Activated CD8-positive, alpha-beta memory T cell treated with anti-CD3 and anti-CD28 coated beads, Interleukin-2, amount 50 U/mL, for 1 hour (primary cell): Measurements from ENCODE around the gene LSM14A.
A peak's percentile ranks its signal among the peaks of the same experiment; 100 is the strongest.

Experiments used
- DNase-seq: peaks from one replicate; pipeline ENCODE4 v3.0.0-alpha.2; 2020; ENCODE audit errors: extremely low read depth

LSM14A gene

DNA sequence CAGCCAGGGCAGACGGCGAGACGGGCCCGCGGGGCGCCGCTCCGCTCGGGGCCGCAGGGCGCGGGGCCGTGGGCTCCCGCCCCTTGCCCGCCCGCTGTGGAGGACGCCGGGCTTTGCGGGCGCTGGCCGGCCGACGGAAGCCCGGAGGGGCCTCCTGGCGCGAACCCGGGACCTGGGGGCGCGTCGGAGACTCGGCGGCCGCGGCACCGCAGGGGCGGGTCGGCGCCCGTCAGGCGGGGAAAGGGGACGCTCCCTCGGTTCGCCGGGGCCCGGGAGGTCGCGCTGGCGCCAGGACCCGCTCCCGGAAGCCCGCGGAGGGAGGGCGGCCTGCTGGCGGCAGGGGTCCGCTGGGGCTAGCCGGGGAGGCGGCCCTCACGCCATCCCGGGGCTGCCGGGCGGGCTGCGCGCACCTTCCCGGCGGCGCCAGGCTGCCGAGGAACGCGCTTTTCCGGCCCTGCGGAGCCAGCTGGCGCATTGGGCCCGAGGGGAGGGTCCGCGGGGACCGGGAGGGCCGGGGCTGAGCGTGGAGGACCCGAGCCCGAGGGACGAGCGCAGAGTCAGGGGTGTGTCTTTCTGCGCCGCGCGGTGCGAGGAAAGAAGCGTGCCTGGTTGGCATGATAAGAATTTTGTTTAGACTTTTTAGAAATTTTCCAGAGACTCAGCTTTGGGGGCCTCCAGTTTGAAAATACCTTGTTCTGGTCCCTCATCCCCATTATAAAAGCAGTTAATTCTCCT lies 82.6 kb downstream of the LSM14A start:
- no peak for DNase-seq

DNA sequence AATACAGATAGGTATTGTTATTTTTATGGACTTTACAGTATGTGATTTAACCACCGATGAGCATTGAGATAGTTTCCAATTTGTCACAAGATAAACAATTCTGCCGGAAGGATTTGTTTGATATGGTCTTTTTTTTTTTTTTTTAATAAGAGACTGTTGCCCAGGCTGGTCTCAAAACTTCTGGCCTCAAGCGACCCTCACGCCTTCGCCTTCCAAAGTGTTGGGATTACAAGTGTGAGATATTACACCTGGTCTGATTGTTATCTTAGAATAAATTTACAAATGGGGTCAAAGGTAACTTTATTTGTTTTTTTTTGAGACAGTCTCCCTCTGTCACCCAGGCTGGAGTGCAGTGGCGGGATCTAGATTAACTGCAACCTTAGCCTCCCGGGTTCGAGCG lies 83.2 kb downstream of the LSM14A start:
- DNase-seq = no peak

DNA sequence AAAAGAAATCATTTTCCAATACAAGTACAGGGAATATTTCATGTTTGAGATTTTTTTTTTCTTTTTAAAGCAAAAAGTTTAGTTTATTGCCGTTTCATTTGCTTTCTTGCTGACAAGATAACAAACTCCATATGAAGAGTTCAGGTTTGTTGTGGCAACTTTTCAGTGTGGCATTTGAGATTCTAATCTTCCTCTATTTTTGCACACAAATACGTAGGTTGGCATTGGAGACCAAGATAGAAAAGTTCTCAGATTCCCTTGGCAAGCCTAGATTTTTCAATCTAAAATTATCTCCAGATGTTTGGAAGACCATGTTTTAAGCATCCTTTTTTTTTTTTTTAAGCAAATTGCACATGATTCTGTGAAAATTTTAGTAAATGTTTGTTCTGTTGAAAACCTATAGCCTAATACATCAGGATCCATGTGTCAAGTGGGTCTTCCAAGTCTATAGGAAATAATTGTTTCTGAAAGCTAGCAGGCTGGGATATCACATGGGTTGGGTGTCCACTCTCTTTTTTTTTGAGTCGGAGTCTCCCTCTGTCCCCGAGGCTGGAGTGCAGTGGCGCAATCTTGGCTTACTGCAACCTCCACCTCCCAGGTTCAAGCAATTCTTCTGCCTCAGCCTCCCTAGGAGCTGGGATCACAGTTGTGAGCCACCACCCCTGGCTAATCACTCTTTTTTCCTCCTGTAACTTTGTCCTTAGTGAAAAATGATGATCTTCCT lies 84.7 kb downstream of the LSM14A start:
- no peak for DNase-seq

DNA sequence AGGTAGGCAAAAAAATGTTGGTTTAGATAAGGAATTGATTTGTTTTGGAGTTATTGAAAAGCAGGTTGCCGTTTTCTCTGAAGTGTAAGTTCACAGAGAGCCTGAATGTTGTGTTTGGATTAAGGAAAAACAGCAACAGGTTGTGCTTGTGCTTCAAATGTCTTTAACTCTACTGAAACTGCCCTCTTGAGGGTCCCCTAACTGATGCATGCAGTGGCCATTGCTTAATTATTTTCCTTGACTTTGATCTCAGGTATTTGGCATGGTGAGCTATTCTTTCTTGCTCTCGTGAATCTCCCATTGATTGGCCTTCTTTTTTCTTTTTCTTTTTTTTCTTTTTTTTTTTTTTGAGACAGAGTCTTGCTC lies 85.2 kb downstream of the LSM14A start:
- DNase-seq = no peak

DNA sequence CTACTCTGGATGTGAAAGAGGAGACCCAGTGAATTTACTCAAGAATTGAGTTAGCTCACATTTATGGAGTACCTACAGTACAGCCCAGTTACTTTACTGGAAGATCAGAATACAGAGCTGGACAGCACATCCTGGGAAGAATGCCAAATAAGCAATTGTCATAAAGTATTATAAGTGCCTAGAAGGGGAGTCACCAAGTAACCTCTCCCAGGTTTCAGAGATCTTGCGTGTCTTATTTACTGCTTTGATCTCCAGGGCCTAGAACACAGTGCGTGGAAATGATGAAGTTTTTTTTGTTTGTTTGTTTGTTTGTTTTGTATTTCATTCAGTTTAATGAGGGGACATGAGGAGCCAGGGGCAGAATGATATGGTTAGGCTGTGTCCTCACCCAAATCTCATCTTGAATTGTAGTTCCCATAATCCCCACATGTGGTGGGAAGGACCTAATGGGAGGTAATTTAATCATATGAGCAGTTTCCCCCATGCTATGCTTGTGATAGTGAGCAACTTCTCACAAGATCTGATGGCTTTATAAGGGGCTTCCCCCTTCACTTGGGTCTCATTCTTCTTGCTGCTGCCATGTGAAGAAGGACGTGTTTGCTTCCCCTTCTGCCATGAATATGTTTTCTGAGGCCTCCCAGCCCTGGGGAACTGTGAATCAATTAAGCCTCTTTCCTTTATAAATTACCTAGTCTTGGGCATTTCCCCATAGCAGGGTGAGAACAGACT lies 87.2 kb downstream of the LSM14A start:
- no peak for DNase-seq

DNA sequence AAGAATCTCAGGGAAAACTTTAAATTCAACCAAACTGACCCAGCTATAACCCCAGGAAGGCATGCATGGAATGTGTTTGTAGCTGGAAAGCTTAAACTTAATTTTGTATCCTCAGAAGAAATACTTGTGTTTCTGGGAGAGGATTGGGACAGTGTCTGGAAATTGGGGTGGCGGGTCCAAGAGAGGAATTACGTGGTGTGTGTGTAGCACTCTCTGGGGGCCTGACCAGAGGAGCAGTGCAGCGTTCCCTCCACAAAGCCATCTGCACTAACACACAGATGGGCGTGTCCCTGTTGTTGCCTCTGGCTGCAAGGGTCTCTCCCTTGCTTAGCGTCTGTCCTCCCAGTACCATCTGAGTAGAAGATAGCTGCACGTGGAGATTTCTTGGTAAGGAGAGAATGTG lies 88.5 kb downstream of the LSM14A start:
- DNase-seq = no peak

DNA sequence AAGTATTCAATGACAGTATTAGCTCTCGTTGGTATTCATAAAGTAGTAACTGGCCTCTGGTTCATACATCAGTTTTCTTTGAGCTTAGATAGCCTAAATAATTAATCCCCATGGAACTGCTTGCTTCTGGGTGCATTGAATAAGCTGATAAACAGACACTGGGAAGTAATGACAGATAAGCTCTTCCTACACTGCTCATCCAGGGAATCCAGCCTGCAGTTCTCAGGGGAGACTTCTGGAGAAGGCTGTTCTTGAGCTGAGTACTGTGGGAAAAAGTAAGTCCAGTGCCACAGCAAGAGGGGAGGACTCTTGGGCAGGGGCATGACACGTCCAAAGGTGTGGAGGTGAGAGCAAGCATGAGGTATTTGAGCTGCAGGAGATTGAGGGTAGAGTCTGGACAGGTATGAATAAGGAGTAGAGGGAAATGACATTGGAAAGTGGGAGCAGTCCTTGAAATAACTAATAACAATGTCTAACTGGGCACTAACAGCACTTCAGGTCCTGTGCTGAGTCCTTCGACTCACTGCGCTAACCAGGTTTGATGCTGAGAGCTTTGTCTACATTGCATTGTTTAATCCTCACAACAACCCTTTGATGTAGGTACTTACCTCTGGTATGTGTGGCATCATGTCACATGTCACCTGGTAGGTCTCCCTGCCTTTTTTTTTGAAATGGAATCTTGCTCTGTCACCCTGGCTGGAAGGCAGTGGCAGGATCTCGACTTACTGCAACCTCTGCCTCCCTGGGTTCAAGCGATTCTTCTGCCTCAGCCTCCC lies 89.2 kb downstream of the LSM14A start:
- DNase-seq = no peak

DNA sequence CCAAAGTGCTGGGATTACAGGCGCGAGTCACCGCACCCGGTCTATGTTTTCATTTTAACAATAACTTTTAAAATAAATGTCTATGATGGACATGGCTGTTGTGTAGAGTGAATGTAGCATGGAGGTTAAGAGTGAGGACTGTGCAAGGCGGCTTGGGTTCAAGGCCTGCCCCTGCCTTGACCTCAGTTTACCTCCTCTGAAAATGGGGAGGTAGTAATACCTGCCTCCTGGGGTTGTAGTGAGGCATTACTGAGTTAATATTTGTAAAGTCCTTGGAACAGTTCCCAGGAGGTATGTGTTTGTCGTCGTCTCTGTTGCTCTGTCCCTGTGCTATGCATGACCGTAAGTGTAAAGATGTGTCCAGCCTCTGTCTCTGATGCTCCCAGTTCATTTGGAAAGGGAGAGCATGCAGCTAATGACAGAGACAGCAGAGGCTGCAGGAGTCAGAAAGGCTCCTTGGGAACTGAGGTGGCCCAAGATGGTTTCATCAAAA lies 91.5 kb downstream of the LSM14A start:
- no peak for DNase-seq

DNA sequence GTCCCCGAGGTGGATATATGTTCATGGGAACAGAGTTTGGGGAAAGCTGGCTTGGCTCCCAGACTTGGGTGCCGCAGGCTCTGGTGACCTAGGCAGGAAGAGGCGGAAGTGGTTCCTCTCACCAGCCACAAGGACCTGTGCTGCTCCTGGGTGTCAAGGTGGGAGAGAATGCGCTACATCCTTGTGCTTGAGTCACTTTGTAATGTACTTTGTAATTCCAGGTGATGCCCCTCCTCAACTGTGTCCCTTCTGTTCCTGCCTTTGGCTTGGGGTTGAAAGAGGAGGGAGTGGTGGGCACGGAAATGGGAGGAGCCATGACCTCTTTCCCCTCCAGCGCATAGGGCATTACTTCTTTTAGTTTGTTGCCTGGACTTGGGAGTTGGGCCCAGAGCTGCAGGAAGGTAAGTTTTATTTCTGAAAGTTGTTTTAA lies 92.9 kb downstream of the LSM14A start:
- DNase-seq = no peak

DNA sequence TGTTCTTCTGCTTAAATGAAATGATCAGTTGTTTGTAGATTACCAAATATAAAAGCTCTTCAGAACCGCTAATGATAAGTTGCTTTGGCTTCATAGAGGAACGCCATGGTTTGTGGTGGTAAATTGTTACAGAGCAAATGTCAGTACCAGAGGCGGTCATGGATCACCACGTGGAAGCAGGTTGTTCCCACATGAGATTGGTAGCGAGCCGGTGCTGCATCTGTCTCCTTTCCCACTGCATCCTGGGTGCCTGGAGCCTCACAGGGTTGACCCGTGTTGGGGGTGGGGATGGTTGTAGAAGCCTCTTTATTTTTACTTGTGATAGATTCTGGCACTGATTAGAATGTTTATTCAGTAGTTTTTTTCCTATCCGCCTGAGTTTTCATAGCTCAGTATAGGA lies 96.8 kb downstream of the LSM14A start:
- DNase-seq = no peak

DNA sequence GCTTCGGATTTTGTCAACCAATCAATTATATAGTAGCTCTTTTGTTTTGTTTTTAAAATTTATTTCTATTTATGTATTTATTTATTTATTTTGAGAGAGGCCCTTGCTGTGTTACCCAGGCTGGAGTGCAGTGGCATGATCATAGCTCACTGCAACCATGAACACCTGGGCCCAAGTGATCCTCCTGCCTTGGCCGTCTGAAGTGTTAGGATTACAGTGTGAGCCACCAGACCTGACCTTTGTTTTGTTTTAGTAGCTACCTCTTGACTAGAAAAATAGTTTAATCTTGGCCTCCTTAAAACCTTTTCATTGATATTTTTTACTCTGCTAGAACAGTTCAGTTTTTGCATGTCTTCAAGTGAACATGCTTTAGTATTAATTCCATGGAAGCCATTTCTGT lies 97.2 kb downstream of the LSM14A start:
- DNase-seq = no peak

DNA sequence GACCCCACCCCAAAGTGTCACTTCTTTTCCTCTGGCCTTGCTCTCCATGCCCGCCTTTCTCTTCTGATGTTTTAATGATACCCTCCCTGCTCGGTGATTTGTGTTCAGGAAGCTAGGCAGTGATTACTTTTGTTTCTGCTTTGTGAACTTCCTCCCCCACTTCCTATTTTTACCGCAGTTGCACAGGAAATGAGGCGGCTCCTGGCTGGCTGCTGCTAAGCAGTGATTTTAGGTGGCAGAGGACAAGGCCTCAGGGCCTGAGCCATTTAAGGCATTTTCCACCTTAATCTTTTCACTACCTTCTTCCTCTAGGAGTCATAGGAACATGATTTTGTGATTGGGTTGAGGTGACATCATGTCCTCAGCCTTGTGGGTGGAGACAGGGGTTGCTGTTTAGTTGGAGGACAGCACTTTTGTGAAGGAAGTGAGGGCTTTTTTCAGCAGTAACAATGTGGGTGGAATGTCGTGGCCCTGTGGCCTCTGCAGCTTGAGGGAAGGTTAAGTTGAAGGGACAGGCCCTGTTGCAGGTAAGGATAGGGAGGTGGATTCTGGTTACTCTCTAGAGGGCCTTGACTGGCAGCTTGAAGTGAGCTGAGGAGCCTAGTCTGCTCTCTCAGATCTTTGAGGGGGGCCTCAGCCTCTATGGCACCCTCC lies 97.8 kb downstream of the LSM14A start:
- peak; percentile 54 for DNase-seq

DNA sequence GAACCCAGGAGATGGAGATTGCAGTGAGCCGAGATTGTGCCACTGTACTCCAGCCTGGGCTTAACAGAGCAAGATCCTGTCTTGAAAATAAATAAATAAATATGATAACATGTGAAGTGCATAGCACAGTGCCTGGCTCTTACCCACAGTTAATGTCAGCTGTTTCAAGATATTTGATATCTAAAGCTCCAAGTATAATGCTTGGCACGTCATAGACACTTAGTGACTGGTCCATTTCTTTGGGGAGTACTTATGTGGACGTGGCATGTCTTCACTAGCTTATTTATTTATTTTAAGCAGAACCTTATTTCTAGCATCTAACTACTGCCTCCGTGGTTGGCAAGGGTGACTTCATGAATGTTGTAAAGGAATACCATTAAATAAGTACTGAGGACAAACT lies 100.8 kb downstream of the LSM14A start:
- DNase-seq = no peak

DNA sequence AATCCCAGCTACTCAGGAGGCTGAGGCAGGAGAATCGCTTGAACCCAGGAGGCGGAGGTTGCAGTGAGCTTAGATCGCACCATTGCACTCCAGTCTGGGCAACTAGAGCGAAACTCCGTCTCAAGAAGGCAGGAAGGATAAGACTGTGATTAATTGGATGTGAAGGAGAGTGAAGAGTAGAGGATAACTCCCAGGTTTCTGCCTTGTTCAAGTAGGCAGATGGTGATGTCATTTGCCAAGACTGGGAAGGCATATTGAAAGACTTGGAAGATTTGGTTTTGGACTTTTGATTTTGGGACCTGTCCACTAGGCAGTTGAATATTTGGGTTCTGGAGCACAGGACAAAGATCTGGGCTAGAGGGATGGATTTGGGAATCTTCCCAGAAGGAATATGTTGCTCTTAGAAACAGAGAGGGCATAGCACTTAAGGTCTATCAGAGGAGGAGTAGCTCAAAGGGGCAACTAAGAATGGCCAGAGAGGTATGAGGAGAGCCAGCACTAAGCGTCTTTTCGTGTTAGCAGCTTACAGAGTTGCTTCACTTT lies 102.1 kb downstream of the LSM14A start:
- no peak for DNase-seq

DNA sequence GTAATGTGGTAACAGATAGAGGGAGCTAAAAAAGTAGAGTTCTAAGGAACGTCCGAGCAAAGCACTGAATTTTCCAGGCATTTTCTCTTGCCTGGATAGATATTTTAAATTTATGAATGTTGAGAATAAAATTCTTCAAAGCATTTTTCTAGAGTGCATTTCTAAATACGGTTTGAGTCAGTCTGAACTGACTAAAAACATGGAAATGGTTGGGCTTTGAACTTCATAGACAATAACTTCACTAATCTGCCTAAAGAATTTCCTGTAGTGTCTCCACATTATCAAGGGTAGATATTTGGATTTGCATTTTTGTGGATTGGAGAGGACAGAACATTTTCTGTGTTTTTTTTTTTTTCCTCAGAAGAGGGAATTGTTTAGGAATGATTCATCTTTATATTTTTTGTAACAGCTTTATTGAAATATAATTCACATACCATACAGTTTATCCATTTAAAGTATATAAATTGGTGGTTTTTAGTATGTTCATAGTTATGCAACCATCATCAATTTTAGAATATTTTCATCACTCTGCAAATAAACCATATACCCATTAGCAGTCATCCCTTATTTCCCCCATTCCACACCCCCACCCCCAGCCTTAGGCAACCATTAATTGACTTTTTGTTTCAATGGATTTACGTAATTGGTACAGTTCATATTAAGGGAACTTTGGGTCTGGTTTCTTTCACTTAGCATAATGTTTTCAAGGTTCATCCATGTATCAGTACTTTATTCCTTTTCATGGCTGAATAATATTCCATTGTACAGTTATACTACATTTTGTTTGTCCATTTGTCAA lies 102.7 kb downstream of the LSM14A start:
- no peak for DNase-seq

DNA sequence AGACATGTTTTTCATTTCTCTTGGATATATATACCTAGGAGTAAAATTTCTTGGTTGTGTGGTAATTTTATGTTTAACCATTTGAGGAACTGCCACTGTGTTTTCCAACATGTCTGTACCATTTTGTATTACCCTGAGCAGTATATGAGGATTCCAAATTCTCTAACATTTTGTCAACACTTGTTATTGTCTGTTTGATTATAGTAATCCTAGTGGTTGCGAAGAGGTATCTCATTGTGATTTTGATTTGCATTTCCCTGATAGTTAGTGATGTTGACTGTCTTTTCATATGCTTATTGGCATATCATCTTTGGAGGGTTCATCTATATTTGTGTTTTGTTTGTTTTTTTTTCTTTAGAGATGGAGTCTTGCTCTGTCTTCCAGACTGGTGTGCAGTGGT lies 103.4 kb downstream of the LSM14A start:
- DNase-seq = no peak

DNA sequence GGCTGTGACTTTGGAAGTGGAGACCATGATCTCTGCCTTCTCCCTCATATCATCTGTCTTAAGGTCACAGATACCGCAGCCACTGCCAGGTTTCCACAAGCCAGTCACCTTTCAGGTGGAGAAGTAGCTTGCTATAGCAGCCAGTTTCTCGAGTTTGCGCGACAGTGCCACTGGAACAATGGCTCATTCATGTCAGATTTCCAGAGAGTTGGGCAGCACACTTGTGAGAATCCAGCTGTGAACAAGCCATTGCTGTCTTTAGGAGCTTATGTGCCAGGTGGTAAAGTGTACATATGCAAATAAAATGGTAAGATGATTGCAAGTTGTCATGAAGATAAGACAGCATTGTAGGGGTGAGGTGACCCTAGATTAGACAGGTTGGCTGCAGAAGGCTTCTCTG lies 104.3 kb downstream of the LSM14A start:
- DNase-seq = no peak

DNA sequence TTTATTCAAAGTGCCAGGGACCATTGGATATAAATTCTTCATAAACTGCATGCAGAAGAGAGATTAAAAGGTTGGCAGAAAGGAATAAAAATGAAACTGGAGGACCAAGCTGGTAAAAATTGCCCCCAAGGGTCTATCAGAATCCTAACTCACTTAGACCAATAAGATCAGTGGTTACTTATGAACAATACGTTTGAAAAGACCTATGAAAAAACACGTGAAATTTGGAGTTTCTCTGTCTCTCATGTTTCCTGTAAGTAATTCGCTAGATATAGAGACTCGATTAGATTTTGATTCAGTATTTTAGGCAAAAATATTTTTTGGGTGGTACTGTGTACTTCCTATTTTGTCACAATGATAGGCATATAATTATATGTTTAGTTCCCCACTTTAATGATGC lies 104.9 kb downstream of the LSM14A start:
- no peak for DNase-seq

DNA sequence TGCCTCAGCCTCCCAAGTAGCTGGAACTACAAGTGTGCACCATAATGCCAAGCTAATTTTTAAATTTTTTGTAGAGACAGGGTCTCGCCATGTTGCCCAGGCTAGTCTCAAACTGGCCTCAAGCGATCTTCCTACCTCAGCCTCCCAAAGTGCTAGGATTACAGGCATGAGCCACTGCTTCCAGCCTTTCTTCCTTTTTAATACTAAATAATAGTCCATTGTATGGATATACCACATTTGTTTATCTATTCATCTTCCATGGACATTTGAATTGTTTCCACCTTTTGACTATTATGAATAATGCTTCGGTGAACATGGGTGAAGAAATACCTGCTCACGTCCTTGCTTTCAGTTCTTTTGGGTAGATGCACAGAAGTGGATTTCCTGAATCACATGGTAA lies 106.5 kb downstream of the LSM14A start:
- DNase-seq = no peak
